BLaER1 (cell line): Measurements from ENCODE around the gene MAPT.
"Not testable (repeated sequence)": the region's sequence is repeated elsewhere in the genome, so short reads cannot be mapped to it uniquely, and the experiment has no call there.

Experiments used
- H3K27ac ChIP-seq: shearing (Covaris generic); formaldehyde crosslinking; 2 replicates; pipeline ENCODE4 v1.8.1; 2022
- H3K27me3 ChIP-seq: shearing (Covaris generic); formaldehyde crosslinking; 2 replicates; pipeline ENCODE4 v1.8.1; 2022
- H3K36me3 ChIP-seq: shearing (Covaris generic); formaldehyde crosslinking; 2 replicates; pipeline ENCODE4 v1.8.1; 2022
- H3K4me1 ChIP-seq: shearing (Covaris generic); formaldehyde crosslinking; 2 replicates; pipeline ENCODE4 v1.8.1; 2022
- H3K4me2 ChIP-seq: shearing (Covaris generic); formaldehyde crosslinking; 2 replicates; pipeline ENCODE4 v1.8.1; 2022
- H3K4me3 ChIP-seq: shearing (Covaris generic); formaldehyde crosslinking; 2 replicates; pipeline ENCODE4 v1.8.1; 2022
- H3K9ac ChIP-seq: shearing (Covaris generic); formaldehyde crosslinking; 2 replicates; pipeline ENCODE4 v1.8.1; 2022
- H3K9me3 ChIP-seq: shearing (Covaris generic); formaldehyde crosslinking; 2 replicates; pipeline ENCODE4 v1.8.1; 2022
- H4K20me1 ChIP-seq: shearing (Covaris generic); formaldehyde crosslinking; 2 replicates; pipeline ENCODE4 v1.8.1; 2022
- Cebpa-rat ChIP-seq: shearing (Covaris generic); IDR thresholded peaks from 2 replicates; pipeline ENCODE4 v1.8.1; 2022

Gene MAPT

DNA sequence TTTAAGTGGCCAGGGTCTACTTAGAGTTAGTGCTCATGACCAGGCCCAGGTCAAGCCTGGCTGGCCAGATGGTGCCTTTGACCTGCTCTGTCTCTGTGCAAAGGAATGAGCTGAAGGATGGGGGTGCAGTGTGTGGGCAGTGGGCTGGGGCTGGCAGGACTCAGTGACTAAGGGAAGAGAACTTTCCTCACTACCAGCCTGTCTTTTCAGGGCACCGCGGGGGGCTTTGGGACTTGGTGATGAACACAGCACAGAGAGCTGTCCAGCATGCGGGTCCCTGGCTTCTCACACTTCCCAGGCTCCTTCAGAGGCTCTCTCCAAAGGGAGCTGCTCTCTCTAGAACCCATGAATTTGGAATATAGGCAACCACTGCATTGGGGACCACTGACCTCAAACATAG lies 61.7 kb downstream of the MAPT start:
- H3K27me3 ChIP-seq, result no peaks in the 10 kb centered on the region
- no peaks in the 10 kb centered on the region for H3K4me1 ChIP-seq
- no peak overlapping the region for H3K27ac ChIP-seq
- no peak for TF ChIP-seq Cebpa-rat
- H3K36me3 ChIP-seq, result no peaks in the 10 kb centered on the region
- H3K9me3 ChIP-seq, result no peaks in the 10 kb centered on the region
- H3K9ac ChIP-seq, result no peak overlapping the region
- no peaks in the 10 kb centered on the region for H4K20me1 ChIP-seq
- no peak overlapping the region for H3K4me2 ChIP-seq
- H3K4me3 ChIP-seq, result no peak overlapping the region

DNA sequence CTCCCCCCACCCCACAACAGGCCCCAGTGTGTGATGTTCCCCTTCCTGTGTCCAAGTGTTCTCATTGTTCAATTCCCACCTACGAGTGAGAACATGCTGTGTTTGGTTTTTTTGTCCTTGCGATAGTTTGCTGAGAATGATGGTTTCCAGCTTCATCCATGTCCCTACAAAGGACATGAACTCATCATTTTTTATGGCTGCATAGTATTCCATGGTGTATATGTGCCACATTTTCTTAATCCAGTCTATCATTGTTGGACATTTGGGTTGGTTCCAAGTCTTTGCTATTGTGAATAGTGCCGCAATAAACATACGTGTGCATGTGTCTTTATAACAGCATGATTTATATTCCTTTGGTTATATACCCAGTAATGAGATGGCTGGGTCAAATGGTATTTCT lies 62.4 kb downstream of the MAPT start:
- not testable (repeated sequence) for H3K36me3 ChIP-seq, H3K27ac ChIP-seq, H3K9me3 ChIP-seq, H3K4me2 ChIP-seq, H3K4me1 ChIP-seq, H4K20me1 ChIP-seq, H3K27me3 ChIP-seq, H3K4me3 ChIP-seq, H3K9ac ChIP-seq

DNA sequence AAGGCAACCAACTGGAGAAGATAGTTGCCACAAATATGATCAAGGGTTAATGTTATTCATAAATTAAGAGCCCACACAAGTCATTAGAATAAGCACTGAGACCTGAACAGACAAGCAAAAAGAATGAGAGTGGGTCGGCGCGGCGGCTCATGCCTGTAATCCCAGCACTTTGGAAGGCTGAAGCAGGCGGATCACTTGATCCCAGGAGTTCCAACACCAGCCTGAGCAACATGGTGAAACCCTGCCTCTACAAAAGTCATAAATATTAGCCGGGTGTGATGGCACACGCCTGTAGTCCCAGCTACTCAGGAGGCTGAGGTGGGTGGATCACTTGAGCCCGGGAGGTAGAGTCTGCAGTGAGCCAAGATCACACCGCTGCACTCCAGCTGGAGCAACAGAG lies 64.0 kb downstream of the MAPT start:
- H3K36me3 ChIP-seq, result no peaks in the 10 kb centered on the region
- no peaks in the 10 kb centered on the region for H4K20me1 ChIP-seq
- H3K4me3 ChIP-seq, result no peak overlapping the region
- H3K9ac ChIP-seq, result no peak overlapping the region
- H3K4me1 ChIP-seq, result no peaks in the 10 kb centered on the region
- no peaks in the 10 kb centered on the region for H3K9me3 ChIP-seq
- no peak for TF ChIP-seq Cebpa-rat
- no peak overlapping the region for H3K4me2 ChIP-seq
- H3K27ac ChIP-seq, result no peak overlapping the region
- no peaks in the 10 kb centered on the region for H3K27me3 ChIP-seq

DNA sequence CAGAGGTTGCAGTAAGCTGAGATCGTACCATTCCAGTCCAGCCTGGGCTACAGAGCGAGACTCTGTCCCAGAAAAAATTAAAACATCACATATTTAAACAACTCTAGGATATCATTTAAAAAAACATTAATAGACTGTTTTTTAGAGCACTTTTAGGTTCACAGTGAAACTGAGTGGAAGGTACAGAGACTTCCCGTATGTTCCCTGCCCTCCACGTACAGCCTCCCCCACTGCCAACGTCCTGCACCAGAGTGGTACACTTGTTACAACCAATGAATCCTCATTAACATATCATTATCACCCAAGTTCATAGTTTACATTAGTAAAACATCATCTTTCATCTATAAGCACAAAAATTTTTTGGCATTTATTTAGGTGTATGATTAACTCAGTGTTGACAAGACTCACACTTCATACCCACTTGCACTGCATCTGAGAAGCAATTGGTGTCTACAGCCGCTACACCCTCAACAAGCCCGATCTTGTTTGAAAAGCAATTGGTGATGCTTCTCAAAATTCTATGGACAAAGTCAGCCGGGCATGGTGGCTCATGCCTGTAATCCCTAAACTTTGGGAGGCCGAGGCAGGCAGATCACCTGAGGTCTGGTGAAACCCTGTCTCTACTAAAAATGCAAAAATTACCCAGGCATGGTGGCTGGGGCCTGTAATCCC lies 64.8 kb downstream of the MAPT start:
- H3K9me3 ChIP-seq, result no peaks in the 10 kb centered on the region
- H3K4me2 ChIP-seq, result no peak overlapping the region
- no peak overlapping the region for H3K9ac ChIP-seq
- H4K20me1 ChIP-seq, result no peaks in the 10 kb centered on the region
- no peak overlapping the region for H3K4me3 ChIP-seq
- no peak for TF ChIP-seq Cebpa-rat
- H3K4me1 ChIP-seq, result no peaks in the 10 kb centered on the region
- H3K27ac ChIP-seq, result no peak overlapping the region
- H3K27me3 ChIP-seq, result no peaks in the 10 kb centered on the region
- H3K36me3 ChIP-seq, result no peaks in the 10 kb centered on the region

DNA sequence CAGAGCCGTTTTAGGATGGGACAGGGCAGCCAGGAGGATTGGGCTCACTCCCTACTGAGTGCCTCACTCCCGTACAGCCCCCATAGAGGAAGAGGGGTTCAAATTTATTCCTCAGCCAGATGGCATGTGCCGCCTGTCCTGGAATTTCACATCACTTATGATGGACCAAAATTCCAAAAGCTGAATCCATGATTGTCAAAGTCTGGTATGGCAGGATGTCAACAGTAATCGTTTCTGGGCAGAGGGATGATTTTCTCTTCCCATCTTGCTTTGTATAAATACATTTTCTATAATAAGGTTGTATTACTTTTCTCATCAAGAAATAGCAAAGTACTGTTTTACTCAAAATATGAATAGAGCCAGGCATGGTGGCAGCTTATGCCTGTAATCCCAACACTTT lies 66.0 kb downstream of the MAPT start:
- Histone ChIP-seq H3K36me3 (no peaks in the 10 kb centered on the region), H3K4me2 (no peak overlapping the region), H3K4me3 (no peak overlapping the region), H3K27ac (no peak overlapping the region), H3K9ac (no peak overlapping the region), H3K9me3 (no peaks in the 10 kb centered on the region), H4K20me1 (no peaks in the 10 kb centered on the region), H3K4me1 (no peaks in the 10 kb centered on the region), H3K27me3 (no peaks in the 10 kb centered on the region)
- TF ChIP-seq Cebpa-rat, result no peak

DNA sequence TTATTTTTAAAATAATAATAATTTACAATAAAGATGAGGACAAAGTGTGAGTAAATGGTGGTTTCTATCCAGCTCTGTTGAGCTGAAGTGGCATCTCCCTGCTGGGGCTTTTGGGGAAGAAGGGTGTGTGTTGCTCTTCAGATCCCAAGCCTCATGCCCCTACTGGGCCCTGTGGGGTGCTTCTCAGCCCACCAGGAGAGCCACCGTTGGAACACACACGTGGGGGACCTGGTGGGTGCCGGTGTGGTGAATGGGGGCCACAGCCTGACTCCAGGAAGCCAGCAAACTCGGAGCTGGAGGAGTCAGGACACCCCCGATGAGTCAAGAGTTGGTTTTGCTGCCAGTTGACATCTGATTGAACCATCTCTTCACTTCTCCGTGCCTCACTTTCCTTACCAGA lies 66.9 kb downstream of the MAPT start:
- H3K9me3 ChIP-seq, result no peaks in the 10 kb centered on the region
- H3K27me3 ChIP-seq, result no peaks in the 10 kb centered on the region
- H3K4me1 ChIP-seq, result no peaks in the 10 kb centered on the region
- no peak overlapping the region for H3K27ac ChIP-seq
- no peak overlapping the region for H3K4me2 ChIP-seq
- no peak overlapping the region for H3K4me3 ChIP-seq
- H3K9ac ChIP-seq, result no peak overlapping the region
- H3K36me3 ChIP-seq, result no peaks in the 10 kb centered on the region
- no peak for TF ChIP-seq Cebpa-rat
- H4K20me1 ChIP-seq, result no peaks in the 10 kb centered on the region

DNA sequence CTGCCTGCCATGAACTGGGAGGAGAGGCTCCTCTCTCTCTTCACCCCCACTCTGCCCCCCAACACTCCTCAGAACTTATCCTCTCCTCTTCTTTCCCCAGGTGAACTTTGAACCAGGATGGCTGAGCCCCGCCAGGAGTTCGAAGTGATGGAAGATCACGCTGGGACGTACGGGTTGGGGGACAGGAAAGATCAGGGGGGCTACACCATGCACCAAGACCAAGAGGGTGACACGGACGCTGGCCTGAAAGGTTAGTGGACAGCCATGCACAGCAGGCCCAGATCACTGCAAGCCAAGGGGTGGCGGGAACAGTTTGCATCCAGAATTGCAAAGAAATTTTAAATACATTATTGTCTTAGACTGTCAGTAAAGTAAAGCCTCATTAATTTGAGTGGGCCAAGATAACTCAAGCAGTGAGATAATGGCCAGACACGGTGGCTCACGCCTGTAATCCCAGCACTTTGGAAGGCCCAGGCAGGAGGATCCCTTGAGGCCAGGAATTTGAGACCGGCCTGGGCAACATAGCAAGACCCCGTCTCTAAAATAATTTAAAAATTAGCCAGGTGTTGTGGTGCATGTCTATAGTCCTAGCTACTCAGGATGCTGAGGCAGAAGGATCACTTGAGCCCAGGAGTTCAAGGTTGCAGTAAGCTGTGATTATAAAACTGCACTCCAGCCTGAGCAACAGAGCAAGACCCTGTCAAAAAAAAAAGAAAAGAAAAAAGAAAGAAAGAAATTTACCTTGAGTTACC lies 68.0 kb downstream of the MAPT start:
- Histone ChIP-seq H3K36me3 (no peaks in the 10 kb centered on the region), H3K4me2 (no peak overlapping the region), H3K9ac (no peak overlapping the region), H3K9me3 (no peaks in the 10 kb centered on the region), H3K4me3 (no peak overlapping the region), H3K4me1 (no peaks in the 10 kb centered on the region), H3K27ac (no peak overlapping the region), H3K27me3 (no peaks in the 10 kb centered on the region), H4K20me1 (no peaks in the 10 kb centered on the region)
- TF ChIP-seq Cebpa-rat, result no peak

DNA sequence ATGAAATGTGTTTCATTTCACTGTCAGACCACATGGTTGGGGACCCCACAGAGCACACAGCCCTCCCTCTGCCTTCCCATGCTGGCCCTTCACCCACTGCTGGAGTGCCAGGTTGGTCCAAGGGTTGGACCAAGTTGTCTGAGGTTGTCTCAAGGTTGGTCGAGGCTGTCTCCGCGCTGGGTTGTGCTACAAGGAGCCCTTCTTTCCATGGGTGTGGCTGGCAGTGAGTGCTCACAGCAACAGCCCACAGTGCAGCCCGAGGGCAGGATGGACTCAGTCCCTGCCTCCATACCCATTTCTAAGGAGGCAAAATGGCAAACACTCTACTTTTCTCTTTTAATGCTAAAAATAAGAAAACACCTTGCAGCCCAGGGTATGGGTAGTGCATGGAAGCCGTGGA lies 68.9 kb downstream of the MAPT start:
- H3K4me2 ChIP-seq, result no peak overlapping the region
- H3K9me3 ChIP-seq, result no peaks in the 10 kb centered on the region
- no peak overlapping the region for H3K27ac ChIP-seq
- H3K36me3 ChIP-seq, result no peaks in the 10 kb centered on the region
- H4K20me1 ChIP-seq, result no peaks in the 10 kb centered on the region
- H3K4me3 ChIP-seq, result no peak overlapping the region
- no peak overlapping the region for H3K9ac ChIP-seq
- H3K4me1 ChIP-seq, result no peaks in the 10 kb centered on the region
- no peaks in the 10 kb centered on the region for H3K27me3 ChIP-seq
- no peak for TF ChIP-seq Cebpa-rat

DNA sequence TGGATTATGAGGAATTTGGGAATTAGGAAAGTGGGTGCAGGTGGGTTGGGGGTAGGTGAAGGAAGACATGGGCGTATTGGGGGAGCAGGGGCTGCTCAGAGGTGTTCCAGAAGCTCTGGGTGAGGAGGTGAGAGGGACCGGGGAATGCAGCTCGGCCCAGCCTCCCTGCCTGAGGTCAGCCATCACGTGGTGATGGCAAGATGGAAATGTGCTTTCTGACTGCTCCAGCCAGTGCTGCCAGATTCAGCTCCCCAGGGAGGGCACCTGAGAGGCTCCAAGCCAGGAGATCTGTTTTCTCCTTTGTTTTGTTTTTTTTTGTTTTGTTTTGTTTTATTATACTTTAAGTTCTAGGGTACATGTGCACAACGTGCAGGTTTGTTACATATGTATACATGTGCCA lies 69.5 kb downstream of the MAPT start:
- Histone ChIP-seq H3K4me2 (no peak overlapping the region), H3K9me3 (no peaks in the 10 kb centered on the region), H3K27me3 (no peaks in the 10 kb centered on the region), H3K36me3 (no peaks in the 10 kb centered on the region), H3K4me3 (no peak overlapping the region), H3K4me1 (no peaks in the 10 kb centered on the region), H3K27ac (no peak overlapping the region), H3K9ac (no peak overlapping the region), H4K20me1 (no peaks in the 10 kb centered on the region)
- no peak for TF ChIP-seq Cebpa-rat

DNA sequence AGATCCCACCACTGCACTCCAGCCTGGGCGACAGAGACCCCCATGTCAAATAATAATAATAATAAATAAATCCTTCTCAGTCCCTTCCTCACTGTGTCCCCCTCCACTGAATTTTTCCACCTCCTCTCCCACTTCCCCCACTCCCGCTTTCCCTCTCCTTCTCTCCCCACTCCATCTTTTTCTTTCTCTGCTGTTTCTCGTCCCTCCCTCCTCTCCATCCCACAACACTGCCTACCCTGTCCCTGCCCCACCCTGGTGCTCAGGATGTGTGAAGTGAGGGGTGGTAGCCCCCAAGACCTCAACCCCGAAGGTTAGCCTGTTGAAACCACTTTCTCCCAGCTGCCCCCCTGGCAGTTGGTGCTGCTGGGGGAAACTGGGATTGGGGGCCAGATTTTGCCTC lies 70.3 kb downstream of the MAPT start:
- Histone ChIP-seq H3K4me1 (no peaks in the 10 kb centered on the region), H4K20me1 (no peaks in the 10 kb centered on the region), H3K27ac (no peak overlapping the region), H3K4me3 (no peak overlapping the region), H3K9ac (no peak overlapping the region), H3K9me3 (no peaks in the 10 kb centered on the region), H3K27me3 (no peaks in the 10 kb centered on the region), H3K36me3 (no peaks in the 10 kb centered on the region), H3K4me2 (no peak overlapping the region)
- no peak for TF ChIP-seq Cebpa-rat
